SK-N-SH (cell line): ENCODE data around the gene CCDC27.

Experiments used
- CTCF ChIP-seq: fragments of 200-600 bp; sonication (generic); IDR thresholded peaks from 2 replicates; pipeline ENCODE4 v1.6.1; 2017; ENCODE audit warnings: antibody characterized with exemption, mild to moderate bottlenecking, moderate library complexity
- ELF1 ChIP-seq: IDR thresholded peaks from 2 replicates; pipeline ENCODE4 v1.4.0; 2012
- EZH2phosphoT487 ChIP-seq: fragments of 200-600 bp; sonication (generic); IDR thresholded peaks from 2 replicates; pipeline ENCODE4 v1.6.1; 2017; ENCODE audit warnings: low read depth, mixed run types, mild to moderate bottlenecking, antibody characterized with exemption, moderate library complexity, borderline replicate concordance
- FOSL2 ChIP-seq: IDR thresholded peaks from 2 replicates; pipeline ENCODE4 v1.4.0; 2012; ENCODE audit warnings: low read depth, mild to moderate bottlenecking, moderate library complexity, borderline replicate concordance
- GATA2 ChIP-seq: sonication (generic); formaldehyde crosslinking; IDR thresholded peaks from 2 replicates; pipeline ENCODE4 v1.5.0; 2020; ENCODE audit warnings: mild to moderate bottlenecking, missing genetic modification reagents
- NRF1 ChIP-seq: IDR thresholded peaks from 2 replicates; pipeline ENCODE4 v1.6.1; 2012; ENCODE audit warnings: low read depth, mild to moderate bottlenecking, low read length
- POLR2AphosphoS5 ChIP-seq: IDR thresholded peaks from 2 replicates; pipeline ENCODE4 v1.6.1; 2012; ENCODE audit warnings: low read depth, low read length
- RAD21 ChIP-seq: IDR thresholded peaks from 2 replicates; pipeline ENCODE4 v1.6.1; 2012; ENCODE audit warnings: mild to moderate bottlenecking, low read length
- REST ChIP-seq: IDR thresholded peaks from 2 replicates; pipeline ENCODE4 v1.6.1; 2012; ENCODE audit warnings: mild to moderate bottlenecking, low read depth, low read length, moderate library complexity
- TAF1 ChIP-seq: IDR thresholded peaks from 2 replicates; pipeline ENCODE4 v1.6.1; 2012; ENCODE audit warnings: low read depth, mild to moderate bottlenecking, low read length, moderate library complexity, borderline replicate concordance
- USF2 ChIP-seq: fragments of 150-350 bp; IDR thresholded peaks from 2 replicates; pipeline ENCODE4 v1.6.1; 2017; ENCODE audit warnings: antibody characterized with exemption, low read length, low read depth, borderline replicate concordance

- TF ChIP-seq CTCF (no peak), USF2 (no peak), RAD21 (no peak), POLR2AphosphoS5 (no peak), EZH2phosphoT487 (no peak), FOSL2 (no peak), REST (no peak), ELF1 (no peak), TAF1 (no peak), GATA2 (CRISPR knock-in tag) (no peak), NRF1 (no peak)
Observed at GRCh38 chr1:3727825-3728776, 24.1 kb upstream of the CCDC27 start.
